Mucosa of descending colon (tissue), 3 donors: Measurements from ENCODE around the gene PTPN21. TPM values are rescaled to one million over a fixed set of nuclear protein-coding genes. Genes with fewer than 3 reads are reported as not detected.

Source experiments
- ATAC-seq: fragments of 200-7000 bp; cut with Tn5 transposase; one replicate; pipeline ENCODE4 v1.9.1; 2020; ENCODE audit warnings: mild to moderate bottlenecking, moderate library complexity
- DNase-seq, 3 donors: peaks; one replicate each; pipeline ENCODE4 v3.0.0-alpha.2; 2020
- H3K36me3 ChIP-seq: fragments of 200-600 bp; one replicate; pipeline ENCODE4 v1.8.0; 2021; ENCODE audit warnings: low read depth, mild to moderate bottlenecking
- H3K4me1 ChIP-seq: fragments of 200-600 bp; one replicate; pipeline ENCODE4 v1.8.0; 2021; ENCODE audit warnings: low read depth, mild to moderate bottlenecking
- H3K4me3 ChIP-seq: fragments of 200-600 bp; one replicate; pipeline ENCODE4 v1.8.0; 2021; ENCODE audit warnings: mild to moderate bottlenecking
- H3K9me3 ChIP-seq: fragments of 200-600 bp; one replicate; pipeline ENCODE4 v1.8.0; 2021; ENCODE audit warnings: mild to moderate bottlenecking
- intact Hi-C, 2 donors: fragments of 100-400 bp; cut with DNase I in 1 of 2; cut with micrococcal nuclease in 1 of 2; formaldehyde crosslinking; loops; one replicate each; pipeline versions ENCODE4 v1.11.0 to v1.11.1; 2022; cut with DNase I, micrococcal nuclease
- total RNA-seq, 3 donors: library from RNA; stranded (reverse); fragmentation: NEBNext Ultra II Directional in 2 of 3; extraction: Animal tissue kit (Norgen Biotek cat#: 25700) in 2 of 3; gene quantifications; one replicate each; pipeline versions ENCODE4 v1.2.1 to v1.2.4, GENCODE V29; 2021 to 2023
- TF ChIP-seq, protein P1 (sequence below): fragments of 200-600 bp; IDR thresholded peaks from one replicate; pipeline ENCODE4 v1.8.0; 2022; ENCODE audit warnings: antibody characterized with exemption, mild to moderate bottlenecking
- donor health status: DM: no; HTN: no; CAD: no; lungs with moderate emphysema.
- donor health status: DM: no; HTN: no; CAD: no.
- donor health status: DM: no; HTN: yes; CAD: no.

The PTPN21 gene
- total RNA-seq, 3 donors from 2014 or later: 37.0 to 51.8 (median 44.7) TPM

GRCh38 chr14:88477513-88478250 lies 77.1 kb downstream of the PTPN21 start:
- Histone ChIP-seq H3K36me3 (no peaks in the 10 kb centered on the region), H3K4me1 (peaks cover 4% of the 10 kb centered on the region), H3K9me3 (no peaks in the 10 kb centered on the region), H3K4me3 (no peak overlapping the region)
- intact Hi-C loops: no loop called here
- ATAC-seq (no peak), DNase-seq (no peak)
- TF ChIP-seq, protein P1, sequence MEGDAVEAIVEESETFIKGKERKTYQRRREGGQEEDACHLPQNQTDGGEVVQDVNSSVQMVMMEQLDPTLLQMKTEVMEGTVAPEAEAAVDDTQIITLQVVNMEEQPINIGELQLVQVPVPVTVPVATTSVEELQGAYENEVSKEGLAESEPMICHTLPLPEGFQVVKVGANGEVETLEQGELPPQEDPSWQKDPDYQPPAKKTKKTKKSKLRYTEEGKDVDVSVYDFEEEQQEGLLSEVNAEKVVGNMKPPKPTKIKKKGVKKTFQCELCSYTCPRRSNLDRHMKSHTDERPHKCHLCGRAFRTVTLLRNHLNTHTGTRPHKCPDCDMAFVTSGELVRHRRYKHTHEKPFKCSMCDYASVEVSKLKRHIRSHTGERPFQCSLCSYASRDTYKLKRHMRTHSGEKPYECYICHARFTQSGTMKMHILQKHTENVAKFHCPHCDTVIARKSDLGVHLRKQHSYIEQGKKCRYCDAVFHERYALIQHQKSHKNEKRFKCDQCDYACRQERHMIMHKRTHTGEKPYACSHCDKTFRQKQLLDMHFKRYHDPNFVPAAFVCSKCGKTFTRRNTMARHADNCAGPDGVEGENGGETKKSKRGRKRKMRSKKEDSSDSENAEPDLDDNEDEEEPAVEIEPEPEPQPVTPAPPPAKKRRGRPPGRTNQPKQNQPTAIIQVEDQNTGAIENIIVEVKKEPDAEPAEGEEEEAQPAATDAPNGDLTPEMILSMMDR: no peak

- no peaks in the 10 kb centered on the region for H3K9me3 ChIP-seq
- no peak for ATAC-seq
These were observed 78.0 kb downstream of the PTPN21 start for GRCh38 chr14:88476825-88477224.

GRCh38 chr14:88476214-88476774 lies 78.5 kb downstream of the PTPN21 start:
- Histone ChIP-seq H3K9me3 (no peaks in the 10 kb centered on the region), H3K36me3 (no peaks in the 10 kb centered on the region), H3K4me1 (peaks cover 4% of the 10 kb centered on the region), H3K4me3 (no peak overlapping the region)
- intact Hi-C loops: no loop called here
- TF ChIP-seq, protein P1: no peak
- DNase-seq: no peak
- no peak for ATAC-seq

More at GRCh38 chr14:88476825-88477224, 78.0 kb downstream of the PTPN21 start:
- no peak for DNase-seq
- no peaks in the 10 kb centered on the region for H3K36me3 ChIP-seq
- intact Hi-C loops: no loop called here
- TF ChIP-seq, protein P1: no peak
- H3K4me1 ChIP-seq: peaks cover 4% of the 10 kb centered on the region
- H3K4me3 ChIP-seq: no peak overlapping the region

GRCh38 chr14:88473791-88474190 lies 81.0 kb downstream of the PTPN21 start:
- ATAC-seq (peak; percentile 67), DNase-seq (no peak)
- Histone ChIP-seq H3K4me3 (no peak overlapping the region), H3K9me3 (no peaks in the 10 kb centered on the region), H3K4me1 (peaks cover 4% of the 10 kb centered on the region), H3K36me3 (no peaks in the 10 kb centered on the region)
- TF ChIP-seq, protein P1: no peak
- intact Hi-C loops: no loop called here

DNA sequence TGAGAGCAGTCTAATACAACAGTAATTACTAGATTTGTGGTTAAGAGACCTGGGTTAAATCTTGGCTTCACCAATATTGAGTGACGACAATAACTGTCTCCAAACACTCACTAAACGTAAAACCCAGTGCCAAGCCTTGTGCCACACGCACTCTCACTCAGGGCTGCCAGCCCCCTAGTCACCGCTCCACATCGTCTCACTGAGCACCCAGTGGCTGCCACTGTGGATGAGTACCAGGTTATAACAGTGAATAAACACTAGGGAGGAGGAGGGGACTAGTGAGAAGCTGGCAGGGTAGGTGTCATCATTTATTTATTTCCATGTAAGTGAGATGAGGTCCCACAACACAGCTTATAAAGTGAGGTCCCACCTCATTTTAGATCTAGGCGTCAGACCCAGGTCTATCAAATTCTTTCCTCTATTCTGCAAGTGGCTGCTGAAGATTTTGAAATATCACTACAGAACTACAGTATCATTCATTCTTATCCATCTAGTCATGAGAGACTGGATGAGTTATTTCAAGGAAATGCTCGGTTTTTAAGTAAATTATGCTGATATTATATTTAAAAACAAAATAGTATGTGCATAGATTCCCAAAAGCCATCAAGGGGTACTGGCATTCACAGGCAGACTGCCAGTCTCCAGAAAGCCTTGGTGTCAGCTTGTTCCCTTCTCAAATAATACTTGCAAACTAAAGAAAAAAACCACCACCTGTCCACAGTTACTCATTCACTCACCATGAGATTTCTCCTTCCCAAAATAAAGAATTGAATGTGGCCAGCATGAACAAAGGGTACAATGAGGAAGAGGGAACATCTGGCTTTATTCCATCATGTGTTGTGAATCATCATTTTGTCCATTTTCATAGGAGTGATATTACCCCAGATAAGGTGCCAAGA lies 84.0 kb downstream of the PTPN21 start:
- Histone ChIP-seq H3K4me3 (no peak overlapping the region), H3K4me1 (peaks cover 4% of the 10 kb centered on the region), H3K9me3 (no peaks in the 10 kb centered on the region), H3K36me3 (no peaks in the 10 kb centered on the region)
- ATAC-seq (peak; percentile 27), DNase-seq (no peak)
- TF ChIP-seq, protein P1: no peak
- intact Hi-C loops: no loop called here
